Upper lobe of left lung (tissue), 4 donors: ENCODE measurements around the gene PTPRM.

Experiments used
- POLR2A ChIP-seq, 4 donors: fragments of 450-650 bp; IDR thresholded peaks; one replicate each; pipeline ENCODE4 v1.5.1; 2016 to 2017; ENCODE audit warnings: antibody characterized with exemption in 4 of 4, mild to moderate bottlenecking in 2 of 4
- POLR2AphosphoS5 ChIP-seq, 2 donors: sonication (generic); formaldehyde crosslinking; IDR thresholded peaks; one replicate each; pipeline ENCODE4 v1.5.1; 2017; ENCODE audit warnings: antibody characterized with exemption in 2 of 2
- TF ChIP-seq, protein P1 (sequence below), 6 experiments: fragments of 450-650 bp in 4 of 6; fragments of 200-600 bp in 2 of 6; sonication (generic) in 2 of 6; IDR thresholded peaks; one replicate each; pipeline ENCODE4 v1.5.1; 2016 to 2019; ENCODE audit warnings: antibody characterized with exemption in 6 of 6

DNA sequence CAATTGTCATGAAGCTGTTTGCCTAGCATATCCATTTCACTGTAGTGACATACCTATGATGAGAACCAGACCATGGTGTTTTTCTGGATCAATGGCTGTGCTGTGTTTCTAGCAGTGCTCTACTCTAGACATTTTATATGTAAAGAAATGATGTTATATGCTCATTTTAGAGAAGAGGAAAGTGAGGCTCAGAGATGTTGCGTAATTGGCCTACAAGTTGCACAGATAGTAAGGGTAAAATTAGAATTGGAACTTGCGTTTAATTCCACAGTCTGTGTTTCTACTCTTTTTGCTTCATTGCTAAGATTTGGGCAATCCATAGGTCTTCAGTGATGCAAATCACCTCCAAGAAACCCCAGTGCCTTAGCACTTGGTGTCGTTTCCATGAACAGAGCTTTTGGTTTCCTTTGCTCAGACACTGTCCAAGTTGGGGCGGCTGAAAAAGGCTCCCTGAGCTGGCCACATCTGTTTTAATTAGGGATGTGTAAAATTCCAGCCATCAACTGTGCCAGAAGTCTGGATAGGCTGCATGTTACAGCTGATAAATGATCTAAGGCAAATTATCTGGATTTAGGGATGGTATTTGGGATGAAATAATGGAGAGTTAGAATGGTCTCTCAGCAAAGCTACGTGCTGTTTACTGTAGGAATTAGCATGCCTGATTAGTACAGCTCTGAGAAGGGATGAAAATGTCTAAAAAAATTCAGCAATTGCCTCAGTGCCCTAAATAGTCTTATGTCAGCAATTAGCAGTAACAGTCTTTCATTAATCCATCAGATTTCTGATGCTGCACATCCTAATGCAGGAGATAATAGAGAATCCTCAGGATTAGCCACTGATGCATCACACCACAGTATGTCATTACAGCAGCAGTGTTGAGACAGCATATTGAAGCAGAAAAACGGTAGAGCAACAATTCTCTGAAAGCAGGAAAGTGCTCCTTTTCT, 65.3 kb downstream of the PTPRM start:
- TF ChIP-seq, protein P1, sequence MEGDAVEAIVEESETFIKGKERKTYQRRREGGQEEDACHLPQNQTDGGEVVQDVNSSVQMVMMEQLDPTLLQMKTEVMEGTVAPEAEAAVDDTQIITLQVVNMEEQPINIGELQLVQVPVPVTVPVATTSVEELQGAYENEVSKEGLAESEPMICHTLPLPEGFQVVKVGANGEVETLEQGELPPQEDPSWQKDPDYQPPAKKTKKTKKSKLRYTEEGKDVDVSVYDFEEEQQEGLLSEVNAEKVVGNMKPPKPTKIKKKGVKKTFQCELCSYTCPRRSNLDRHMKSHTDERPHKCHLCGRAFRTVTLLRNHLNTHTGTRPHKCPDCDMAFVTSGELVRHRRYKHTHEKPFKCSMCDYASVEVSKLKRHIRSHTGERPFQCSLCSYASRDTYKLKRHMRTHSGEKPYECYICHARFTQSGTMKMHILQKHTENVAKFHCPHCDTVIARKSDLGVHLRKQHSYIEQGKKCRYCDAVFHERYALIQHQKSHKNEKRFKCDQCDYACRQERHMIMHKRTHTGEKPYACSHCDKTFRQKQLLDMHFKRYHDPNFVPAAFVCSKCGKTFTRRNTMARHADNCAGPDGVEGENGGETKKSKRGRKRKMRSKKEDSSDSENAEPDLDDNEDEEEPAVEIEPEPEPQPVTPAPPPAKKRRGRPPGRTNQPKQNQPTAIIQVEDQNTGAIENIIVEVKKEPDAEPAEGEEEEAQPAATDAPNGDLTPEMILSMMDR (IDR thresholded peaks at IDR 0.05) = no peak
- no peak for TF ChIP-seq POLR2AphosphoS5 (IDR thresholded peaks at IDR 0.05)
- TF ChIP-seq POLR2A (IDR thresholded peaks at IDR 0.05) = no peak
